GM04503 (cell line): ENCODE data around the gene FLT3.
"Not testable (repeated sequence)": the region's sequence is repeated elsewhere in the genome, so short reads cannot be mapped to it uniquely, and the experiment has no call there.

ENCODE experiments used
- DNase-seq: peaks from one replicate; pipeline ENCODE4 v3.0.0-alpha.2; 2012; ENCODE audit warnings: low read depth

The FLT3 gene

GRCh38 chr13:28044608-28045007 is 55.8 kb downstream of the FLT3 start:
- DNase-seq = no peak

GRCh38 chr13:28043224-28043623 is 57.2 kb downstream of the FLT3 start:
- DNase-seq = no peak

GRCh38 chr13:28041501-28041900 is 58.9 kb downstream of the FLT3 start:
- DNase-seq = no peak

- DNase-seq = no peak
Measured at GRCh38 chr13:28041031-28041461, 59.3 kb downstream of the FLT3 start.

- no peak for DNase-seq
Measured at GRCh38 chr13:28037399-28037798, 63.0 kb downstream of the FLT3 start.

DNA sequence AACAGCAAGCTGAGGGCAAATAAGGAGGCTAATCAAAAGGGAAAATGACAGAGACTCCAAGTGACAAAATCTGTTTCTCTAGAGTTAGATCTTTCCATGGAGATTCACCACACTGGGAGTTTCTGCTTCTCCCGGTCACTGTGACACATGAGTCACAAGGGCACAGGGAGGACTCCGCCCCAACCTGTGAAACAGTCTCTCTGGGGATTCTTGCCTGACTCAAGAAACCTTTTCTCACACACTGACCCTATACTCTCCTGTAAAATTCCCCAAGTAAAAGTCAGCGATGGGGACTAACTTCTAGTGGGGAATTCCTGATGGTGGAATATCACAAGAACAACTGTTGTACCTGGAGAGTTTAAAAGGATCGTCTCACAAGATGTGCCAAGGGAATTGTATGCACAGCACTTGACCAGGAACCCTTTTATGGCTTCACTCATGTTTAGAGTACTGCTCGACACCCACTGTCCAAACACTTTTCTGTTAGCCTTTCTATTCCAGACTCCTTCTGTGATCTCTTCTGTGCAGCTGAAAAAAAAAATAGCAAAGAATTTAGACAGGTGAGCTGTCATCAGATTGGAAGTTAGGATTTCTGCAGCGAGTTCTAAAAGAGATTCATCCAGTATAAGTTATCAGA is 65.1 kb downstream of the FLT3 start:
- no peak for DNase-seq

GRCh38 chr13:28033894-28034655 is 66.3 kb downstream of the FLT3 start:
- DNase-seq = no peak

DNA sequence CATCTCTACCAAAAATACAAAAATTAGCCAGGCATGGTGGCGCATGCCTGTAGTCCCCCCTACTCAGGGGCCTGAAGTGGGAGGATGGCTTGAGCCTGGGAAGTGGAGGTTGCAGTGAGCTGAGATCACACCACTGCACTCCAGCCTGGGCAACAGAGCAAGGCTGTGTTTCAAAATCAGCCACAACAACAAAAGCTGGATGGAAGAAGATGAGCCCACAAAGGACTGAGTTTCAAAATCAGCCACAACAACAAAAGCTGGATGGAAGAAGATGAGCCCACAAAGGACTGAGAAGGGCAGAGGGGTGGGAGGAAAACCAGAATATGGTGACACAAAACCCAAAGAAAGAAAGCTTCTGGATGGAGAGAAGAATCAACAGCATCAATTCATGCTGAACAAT is 67.9 kb downstream of the FLT3 start:
- DNase-seq = not testable (repeated sequence)

- no peak for DNase-seq
Measured at GRCh38 chr13:28031896-28032288, 68.5 kb downstream of the FLT3 start.

GRCh38 chr13:28031220-28031895 is 69.0 kb downstream of the FLT3 start:
- no peak for DNase-seq

- DNase-seq = no peak
Measured at GRCh38 chr13:28027607-28028364, 72.6 kb downstream of the FLT3 start.

GRCh38 chr13:28027071-28027470 is 73.3 kb downstream of the FLT3 start:
- no peak for DNase-seq

DNA sequence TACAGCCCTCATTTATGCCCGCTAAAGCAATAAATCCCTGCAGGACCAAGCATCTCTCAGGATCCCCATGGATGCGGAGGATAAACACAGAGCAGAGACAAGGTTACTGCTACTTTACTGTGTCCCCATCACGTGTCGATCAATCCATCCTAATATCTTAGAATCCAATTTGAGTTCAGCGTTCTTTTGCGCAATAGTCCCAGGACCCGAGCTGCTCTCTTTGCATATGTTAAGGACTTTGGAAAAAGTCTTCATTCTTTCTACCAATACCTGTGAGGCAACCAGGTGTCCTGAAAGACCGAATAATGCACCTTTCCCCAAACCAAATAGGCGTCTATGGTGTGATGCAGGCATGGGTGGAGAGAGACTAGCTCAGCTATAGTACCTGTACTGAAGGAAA is 73.9 kb downstream of the FLT3 start:
- no peak for DNase-seq

- no peak for DNase-seq
Measured at GRCh38 chr13:28022848-28023518, 77.4 kb downstream of the FLT3 start.

DNA sequence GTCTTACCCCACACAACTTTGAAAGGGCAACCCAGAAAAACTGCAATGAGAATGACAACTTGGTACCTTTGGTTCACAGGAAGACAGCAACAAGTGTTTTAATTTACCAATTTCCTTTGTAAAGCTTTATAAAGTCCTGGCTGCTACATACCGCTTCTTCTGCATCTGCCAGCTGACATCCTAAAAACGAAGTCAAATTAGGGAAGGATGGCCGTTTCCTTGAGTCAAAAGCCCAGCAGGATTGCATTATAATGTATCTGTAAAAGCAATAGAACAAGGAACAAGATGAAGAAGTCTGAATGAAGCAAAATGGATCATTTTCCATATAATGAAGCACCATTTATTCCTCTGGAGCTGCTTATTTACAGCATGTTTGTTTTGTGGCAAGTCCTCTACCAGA is 86.1 kb downstream of the FLT3 start:
- no peak for DNase-seq

DNA sequence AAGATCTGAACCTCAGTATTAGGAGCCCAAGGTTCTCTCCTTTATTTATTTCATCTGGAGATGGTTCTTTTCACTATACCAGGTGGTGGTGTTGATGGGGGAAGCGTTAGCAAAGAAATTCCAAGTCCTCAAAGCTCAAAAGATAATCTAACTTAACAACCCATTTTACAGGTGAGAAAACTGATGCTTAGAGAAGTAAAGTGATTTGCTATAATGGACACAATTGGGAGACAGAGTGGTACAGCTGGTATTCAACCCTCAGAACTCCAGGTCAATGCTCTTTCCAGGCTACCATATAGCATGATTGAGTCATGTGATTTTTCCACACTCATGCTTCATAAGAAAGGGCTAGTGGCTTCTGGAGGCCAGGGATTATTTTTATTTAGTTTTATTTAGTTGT is 86.9 kb downstream of the FLT3 start:
- DNase-seq = no peak

GRCh38 chr13:28012896-28013295 is 87.5 kb downstream of the FLT3 start:
- DNase-seq = no peak

GRCh38 chr13:28012383-28012782 is 88.0 kb downstream of the FLT3 start:
- DNase-seq = no peak

- DNase-seq = no peak
Measured at GRCh38 chr13:28010046-28010445, 90.3 kb downstream of the FLT3 start.

DNA sequence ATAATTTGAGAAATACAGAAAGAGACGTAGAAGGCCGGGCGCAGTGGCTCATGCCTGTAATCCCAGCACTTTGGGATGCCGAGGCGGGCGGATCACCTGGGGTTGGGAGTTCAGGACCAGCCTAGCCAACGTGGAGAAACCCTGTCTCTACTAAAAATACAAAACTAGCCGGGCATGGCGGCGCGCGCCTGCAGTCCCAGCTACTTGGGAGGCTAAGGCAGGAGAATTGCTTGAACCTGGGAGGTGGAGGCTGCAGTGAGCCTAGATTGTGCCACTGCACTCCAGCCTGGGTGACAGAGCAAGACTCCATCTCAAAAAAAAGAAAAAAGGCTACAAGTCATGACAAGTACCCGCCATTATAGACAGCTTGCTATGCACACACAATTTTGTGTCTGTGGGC is 95.4 kb downstream of the FLT3 start:
- DNase-seq = not testable (repeated sequence)

GRCh38 chr13:28002886-28003698 is 97.3 kb downstream of the FLT3 start:
- no peak for DNase-seq
